Stimulated activated CD4-positive, alpha-beta T cell treated with anti-CD3 and anti-CD28 coated beads, TNF-alpha, amount 100 ng/mL, for 1 hour (primary cell): ENCODE results near the gene TGFBR1.
A peak's percentile ranks its signal among the peaks of the same experiment; 100 is the strongest.

ENCODE experiments used
- DNase-seq, 3 donors: peaks; one replicate each; pipeline ENCODE4 v3.0.0-alpha.2; 2020; ENCODE audit warnings: low read depth in 3 of 3, low spot score in 1 of 3

The TGFBR1 gene

GRCh38 chr9:99130069-99130468, 25.2 kb downstream of the TGFBR1 start:
- no peak for DNase-seq

GRCh38 chr9:99133145-99133544, 28.2 kb downstream of the TGFBR1 start:
- DNase-seq: no peak

- no peak for DNase-seq
Measured at GRCh38 chr9:99134893-99135341, 30.0 kb downstream of the TGFBR1 start.

- DNase-seq: no peak
Measured at GRCh38 chr9:99135456-99135855, 30.5 kb downstream of the TGFBR1 start.

- no peak for DNase-seq
Measured at GRCh38 chr9:99137225-99137624, 32.3 kb downstream of the TGFBR1 start.

GRCh38 chr9:99137891-99138290, 33.0 kb downstream of the TGFBR1 start:
- no peak for DNase-seq

- no peak for DNase-seq
Measured at GRCh38 chr9:99138424-99139284, 33.7 kb downstream of the TGFBR1 start.

GRCh38 chr9:99139868-99140267, 35.0 kb downstream of the TGFBR1 start:
- no peak for DNase-seq

- peak in 2 of 3 donors; percentile 6 to 32 for DNase-seq
Measured at GRCh38 chr9:99140685-99141314, 35.9 kb downstream of the TGFBR1 start.

- DNase-seq: no peak
Measured at GRCh38 chr9:99141849-99142248, 36.9 kb downstream of the TGFBR1 start.

GRCh38 chr9:99142275-99142674, 37.4 kb downstream of the TGFBR1 start:
- DNase-seq: no peak

GRCh38 chr9:99143655-99144054, 38.7 kb downstream of the TGFBR1 start:
- no peak for DNase-seq

- no peak for DNase-seq
Measured at GRCh38 chr9:99144966-99145365, 40.1 kb downstream of the TGFBR1 start.

GRCh38 chr9:99146574-99146973, 41.7 kb downstream of the TGFBR1 start:
- DNase-seq: no peak

- DNase-seq: no peak
Measured at GRCh38 chr9:99147177-99147576, 42.3 kb downstream of the TGFBR1 start.

GRCh38 chr9:99150451-99151171, 45.7 kb downstream of the TGFBR1 start:
- no peak for DNase-seq

- DNase-seq: no peak
Measured at GRCh38 chr9:99154356-99154755, 49.4 kb downstream of the TGFBR1 start.

- no peak for DNase-seq
Measured at GRCh38 chr9:99155736-99156135, 50.8 kb downstream of the TGFBR1 start.

GRCh38 chr9:99158629-99159028, 53.7 kb downstream of the TGFBR1 start:
- DNase-seq: no peak

- DNase-seq: no peak
Measured at GRCh38 chr9:99160173-99160572, 55.3 kb downstream of the TGFBR1 start.

- DNase-seq: no peak
Measured at GRCh38 chr9:99162759-99163364, 57.9 kb downstream of the TGFBR1 start.
